Thymus (tissue), 11 donors: Measurements from ENCODE around the gene TRIM2. TPM values are rescaled to one million over a fixed set of nuclear protein-coding genes. Genes with fewer than 3 reads are reported as not detected.

ENCODE experiments used
- DNase-seq, 9 donors: peaks; one replicate each; pipeline ENCODE4 v3.0.0-alpha.2; 2013; ENCODE audit warnings: low spot score in 9 of 9, low read depth in 6 of 9, missing footprints in 1 of 9
- H3K27ac ChIP-seq, 2 donors: one replicate each; pipeline ENCODE4 v1.5.1; 2013; ENCODE audit warnings: control low read depth in 1 of 2, low read depth in 1 of 2, low read length in 1 of 2, mild to moderate bottlenecking in 1 of 2, moderate library complexity in 1 of 2
- H3K27me3 ChIP-seq, 2 donors: one replicate each; pipeline ENCODE4 v1.5.1; 2013; ENCODE audit warnings: low read length in 1 of 2; ENCODE audit not compliant: control insufficient read depth in 2 of 2, insufficient read depth in 1 of 2
- H3K36me3 ChIP-seq, 2 donors: one replicate each; pipeline ENCODE4 v1.5.1; 2013; ENCODE audit warnings: low read length in 1 of 2, mild to moderate bottlenecking in 1 of 2, moderate library complexity in 1 of 2; ENCODE audit not compliant: control insufficient read depth in 2 of 2, insufficient read depth in 2 of 2
- H3K4me1 ChIP-seq, 2 donors: one replicate each; pipeline ENCODE4 v1.5.1; 2013; ENCODE audit warnings: low read length in 2 of 2; ENCODE audit not compliant: control insufficient read depth in 2 of 2, insufficient read depth in 2 of 2
- H3K4me3 ChIP-seq, 2 donors: one replicate each; pipeline ENCODE4 v1.5.1; 2013; ENCODE audit warnings: low read length in 2 of 2, control low read depth in 1 of 2, mild to moderate bottlenecking in 1 of 2
- H3K9me3 ChIP-seq, 2 donors: one replicate each; pipeline ENCODE4 v1.5.1; 2013; ENCODE audit warnings: low read length in 1 of 2, mild to moderate bottlenecking in 1 of 2; ENCODE audit not compliant: control insufficient read depth in 2 of 2, insufficient read depth in 1 of 2
- WGBS: extraction: QIAGEN DNeasy Blood & Tissue Kit; methylation state at CpG from one replicate; pipeline ENCODE4 v1.1.7; 2013; 5-methylcytosine and 5-hydroxymethylcytosine counted together
- polyA plus RNA-seq: library from polyadenylated mRNA; stranded (reverse); fragments of 200-250 nt; gene quantifications from one replicate; pipeline ENCODE4 v1.2.3, GENCODE V29; 2013
- total RNA-seq: library from RNA; stranded (reverse); fragments of 120-200 nt; gene quantifications from one replicate; pipeline ENCODE4 v1.2.4, GENCODE V29; 2013
- donor health status: healthy.

Gene TRIM2
- total and polyA plus RNA-seq, 2 donors = 5.0 to 5.3 TPM

DNA sequence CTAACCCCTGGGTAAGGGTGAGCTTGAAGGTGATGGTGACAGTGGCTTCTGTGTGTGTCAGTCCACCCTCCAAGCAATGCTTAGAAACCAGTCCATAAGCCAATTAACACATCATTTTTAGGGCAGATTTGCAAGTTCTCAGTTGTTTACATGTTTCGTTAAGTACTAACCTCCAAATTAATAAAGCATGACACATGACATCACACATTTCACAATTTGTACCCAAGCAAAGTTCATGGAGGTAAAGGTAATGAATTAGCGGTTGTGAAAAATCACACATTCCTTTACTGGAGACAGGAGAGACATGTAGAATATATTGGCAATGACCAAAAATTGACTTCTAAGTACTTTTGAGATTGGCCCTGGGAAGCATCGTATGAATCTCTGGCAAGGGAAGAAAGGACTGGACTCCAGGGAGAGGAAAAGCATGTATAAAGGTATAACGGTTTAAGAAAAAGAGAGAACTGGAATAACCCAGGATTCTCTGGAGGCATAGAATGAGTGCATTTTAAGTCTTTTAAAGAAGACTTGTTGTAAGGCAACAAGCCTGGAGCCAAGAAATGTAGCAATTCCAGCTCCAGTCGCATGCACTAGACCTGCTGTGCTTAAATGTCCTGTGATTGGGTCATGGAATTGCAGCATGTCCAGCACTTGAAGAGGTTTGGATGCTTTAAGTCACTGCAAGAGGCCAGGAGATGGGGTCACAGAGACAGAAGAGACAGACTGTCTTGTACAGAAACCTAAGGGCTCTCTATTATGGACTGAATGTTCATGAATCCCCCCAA, 34.1 kb downstream of the TRIM2 start:
- Histone ChIP-seq H3K36me3 (no peaks in the 10 kb centered on the region), H3K9me3 (no peaks in the 10 kb centered on the region), H3K27ac (no peak overlapping the region), H3K4me3 (no peak overlapping the region), H3K27me3 (no peaks in the 10 kb centered on the region), H3K4me1 (peaks cover 0 to 15% of the 10 kb centered on the region in 2 donors)
- DNase-seq = no peak
- WGBS = 88% methylated on average over 5 of the region's 5 CpGs

DNA sequence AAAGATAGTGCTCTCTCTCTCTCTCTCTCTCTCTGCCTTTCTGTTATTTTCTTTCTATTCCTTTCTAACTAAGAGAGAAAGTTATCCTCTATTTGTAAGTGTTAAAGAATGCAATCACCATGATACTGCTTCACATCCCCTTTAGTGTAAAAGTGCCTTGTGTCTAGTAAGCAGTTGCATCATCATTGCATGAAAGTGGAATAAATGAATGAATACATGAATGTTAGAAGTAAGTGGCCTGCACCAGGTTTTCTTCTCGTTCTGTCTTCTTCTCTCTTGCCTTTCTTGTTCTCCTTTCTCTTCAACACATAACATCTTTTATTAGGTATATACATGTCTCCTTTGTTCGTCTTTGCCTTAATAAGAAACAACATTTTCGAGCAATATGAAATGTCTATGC, 35.2 kb downstream of the TRIM2 start:
- Histone ChIP-seq H3K27me3 (no peaks in the 10 kb centered on the region), H3K36me3 (no peaks in the 10 kb centered on the region), H3K4me3 (no peak overlapping the region), H3K4me1 (peaks cover 0 to 7% of the 10 kb centered on the region in 2 donors), H3K9me3 (no peaks in the 10 kb centered on the region), H3K27ac (no peak overlapping the region)
- no peak for DNase-seq
- 97% methylated on average over 3 of the region's 3 CpGs for WGBS

DNA sequence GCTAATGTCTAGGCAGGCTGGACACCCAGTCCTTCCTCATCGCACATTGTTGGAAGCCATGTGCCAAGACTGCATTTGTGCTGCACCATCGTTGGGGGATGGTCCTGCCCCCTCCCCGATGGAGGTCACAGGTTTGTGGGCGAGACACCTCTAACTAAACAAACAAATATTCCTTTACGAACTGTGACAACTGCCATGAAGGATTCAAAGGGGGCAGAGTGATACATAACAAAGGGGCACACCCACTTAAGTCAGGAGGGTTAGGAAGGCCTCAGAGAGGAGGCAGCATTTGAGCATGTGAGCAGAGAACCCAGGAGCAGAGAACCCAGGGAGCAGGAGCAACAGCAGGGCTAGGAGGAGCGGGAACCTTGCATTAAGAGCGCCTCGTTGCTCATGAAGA, 37.1 kb downstream of the TRIM2 start:
- Histone ChIP-seq H3K27ac (no peak overlapping the region), H3K36me3 (no peaks in the 10 kb centered on the region), H3K4me1 (peaks cover 0 to 7% of the 10 kb centered on the region in 2 donors), H3K27me3 (no peaks in the 10 kb centered on the region), H3K4me3 (no peak overlapping the region), H3K9me3 (no peaks in the 10 kb centered on the region)
- no peak for DNase-seq
- 95% methylated on average over 8 of the region's 8 CpGs for WGBS

- no peak overlapping the region for H3K27ac ChIP-seq
- no peak for DNase-seq
- no peak overlapping the region for H3K4me3 ChIP-seq
- H3K9me3 ChIP-seq = no peaks in the 10 kb centered on the region
- no peaks in the 10 kb centered on the region for H3K36me3 ChIP-seq
- H3K27me3 ChIP-seq = no peaks in the 10 kb centered on the region
- H3K4me1 ChIP-seq = peaks cover 0 to 7% of the 10 kb centered on the region in 2 donors
- WGBS = 84% methylated on average over 13 of the region's 13 CpGs
Measured at GRCh38 chr4:153241970-153242838, 38.0 kb downstream of the TRIM2 start.

DNA sequence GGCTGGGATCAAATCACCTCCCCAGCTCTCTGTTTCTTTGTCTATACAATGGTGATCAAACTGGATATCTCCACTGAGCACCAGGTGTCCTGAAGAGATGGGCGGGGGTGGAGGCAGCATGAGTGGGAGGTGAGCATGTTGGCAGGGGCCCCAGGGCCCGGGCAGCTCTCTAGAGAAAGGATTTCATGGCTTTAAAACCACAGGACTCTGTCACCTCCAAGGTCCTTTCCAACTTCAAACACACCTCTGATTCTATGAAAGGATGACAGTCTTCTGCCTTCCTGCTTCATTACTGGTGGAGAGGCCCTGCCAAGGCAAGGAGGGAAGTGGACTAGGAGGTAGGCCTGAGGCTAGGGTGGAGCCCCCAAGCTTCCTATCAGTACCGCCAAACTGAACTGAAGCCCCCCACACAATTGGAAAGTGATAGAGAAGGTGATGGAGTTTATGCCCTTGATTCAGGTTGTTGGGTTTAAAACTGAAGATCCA, 38.6 kb downstream of the TRIM2 start:
- no peak for DNase-seq
- no peak overlapping the region for H3K27ac ChIP-seq
- H3K27me3 ChIP-seq = no peaks in the 10 kb centered on the region
- no peak overlapping the region for H3K4me3 ChIP-seq
- H3K9me3 ChIP-seq = no peaks in the 10 kb centered on the region
- WGBS = 83% methylated on average over 3 of the region's 3 CpGs
- no peaks in the 10 kb centered on the region for H3K36me3 ChIP-seq
- H3K4me1 ChIP-seq = peaks cover 0 to 7% of the 10 kb centered on the region in 2 donors

DNA sequence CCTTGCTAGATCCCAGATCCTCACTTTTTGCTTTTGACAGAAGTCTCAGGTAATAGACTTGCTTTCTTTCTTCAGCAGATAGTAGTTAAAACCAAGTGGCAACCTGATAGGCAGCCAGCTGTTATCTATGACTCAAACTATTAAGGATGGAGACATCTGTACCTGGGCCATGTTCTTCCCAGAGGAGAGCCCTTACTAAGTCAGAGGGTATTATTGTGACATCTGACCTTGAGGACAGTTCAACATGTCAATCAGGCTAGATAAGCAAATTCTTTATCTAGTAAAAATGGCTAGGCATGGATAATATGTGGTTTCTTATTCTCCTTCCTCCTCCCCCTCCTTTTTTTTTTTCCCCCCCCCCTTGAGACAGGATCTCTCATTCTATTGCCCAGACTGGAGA, 39.2 kb downstream of the TRIM2 start:
- Histone ChIP-seq H3K36me3 (no peaks in the 10 kb centered on the region), H3K9me3 (no peaks in the 10 kb centered on the region), H3K27me3 (no peaks in the 10 kb centered on the region), H3K27ac (no peak overlapping the region), H3K4me1 (peaks cover 0 to 10% of the 10 kb centered on the region in 2 donors), H3K4me3 (no peak overlapping the region)
- DNase-seq = no peak

DNA sequence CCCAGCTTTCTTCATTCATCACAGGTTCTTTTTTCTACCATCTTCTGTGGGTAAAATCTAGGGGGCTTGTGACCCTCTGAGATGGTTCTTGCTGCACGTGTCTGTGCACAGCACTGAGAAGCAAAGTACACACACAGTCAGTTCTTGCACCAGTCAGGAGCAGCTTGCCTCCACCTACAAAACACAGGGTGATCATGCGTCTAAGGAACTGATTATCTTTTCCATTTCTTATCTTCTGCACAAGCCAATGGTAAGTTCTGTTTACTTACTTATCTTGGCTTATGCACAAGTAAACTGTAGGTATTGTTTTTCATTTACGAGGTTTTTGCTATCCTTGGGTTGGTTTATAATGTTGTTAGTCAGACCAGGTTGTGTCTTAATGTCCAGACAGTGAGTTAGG, 40.7 kb downstream of the TRIM2 start:
- WGBS = 98% methylated on average over 3 of the region's 3 CpGs
- H3K4me3 ChIP-seq = no peak overlapping the region
- no peak overlapping the region for H3K27ac ChIP-seq
- DNase-seq = no peak
- no peaks in the 10 kb centered on the region for H3K9me3 ChIP-seq
- H3K4me1 ChIP-seq = peaks cover 8 to 23% of the 10 kb centered on the region in 2 donors
- H3K36me3 ChIP-seq = no peaks in the 10 kb centered on the region
- H3K27me3 ChIP-seq = no peaks in the 10 kb centered on the region

DNA sequence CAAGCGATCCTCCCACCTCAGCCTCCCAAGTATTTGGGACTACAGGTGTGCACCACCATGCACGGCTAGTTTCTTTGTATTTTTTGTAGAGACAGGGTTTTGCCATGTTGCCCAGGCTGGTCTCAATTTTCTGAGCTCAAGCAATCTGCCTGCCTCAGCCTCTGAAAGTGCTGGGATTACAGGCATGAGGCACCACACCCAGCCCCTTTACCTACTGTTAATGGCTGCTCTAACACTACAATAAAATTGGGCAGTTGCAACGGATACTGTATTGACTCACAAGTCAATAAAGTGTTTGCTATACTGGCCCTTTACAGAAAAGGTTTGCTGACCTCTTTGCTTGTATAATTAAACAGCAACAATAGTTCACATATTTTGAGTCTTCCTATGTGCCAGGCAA, 41.5 kb downstream of the TRIM2 start:
- DNase-seq = no peak
- Histone ChIP-seq H3K36me3 (no peaks in the 10 kb centered on the region), H3K27me3 (no peaks in the 10 kb centered on the region), H3K4me3 (no peak overlapping the region), H3K4me1 (peaks cover 8 to 26% of the 10 kb centered on the region in 2 donors), H3K27ac (no peak overlapping the region), H3K9me3 (no peaks in the 10 kb centered on the region)
- WGBS = over 99% methylated on average over 3 of the region's 3 CpGs

DNA sequence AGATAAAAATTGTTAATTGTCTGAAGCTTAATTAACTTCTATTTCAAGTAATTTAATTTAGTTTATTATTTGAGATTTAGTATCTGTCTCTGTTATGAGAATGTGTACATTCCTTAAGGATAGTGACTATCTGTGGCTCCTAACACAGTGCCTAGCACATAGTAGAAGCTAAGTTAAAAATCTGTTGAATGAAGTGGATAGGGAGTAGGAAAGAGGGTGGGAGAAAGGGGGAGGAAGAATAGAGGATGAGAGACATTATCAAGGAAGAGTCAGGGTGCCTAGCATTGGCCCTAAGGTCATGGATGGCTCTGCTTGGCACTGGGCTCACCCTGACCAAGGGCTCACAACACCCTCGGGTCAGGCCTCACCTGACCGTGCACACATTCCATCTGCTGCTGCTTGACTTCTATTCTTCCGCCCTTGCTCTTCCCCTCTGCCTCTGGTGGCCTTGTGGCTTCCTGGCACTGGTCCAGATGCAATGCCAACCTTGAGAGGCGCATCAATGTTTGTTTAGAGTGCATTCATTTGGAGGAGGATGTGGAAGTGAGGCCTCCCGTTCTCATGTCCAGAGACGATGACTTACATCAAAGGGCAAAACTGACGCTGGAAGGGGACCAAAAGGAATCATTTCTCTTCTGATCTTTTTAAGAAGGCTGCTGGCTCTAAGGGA, 42.3 kb downstream of the TRIM2 start:
- 95% methylated on average over 7 of the region's 7 CpGs for WGBS
- Histone ChIP-seq H3K27me3 (no peaks in the 10 kb centered on the region), H3K36me3 (no peaks in the 10 kb centered on the region), H3K4me1 (peaks cover 8 to 26% of the 10 kb centered on the region in 2 donors), H3K9me3 (no peaks in the 10 kb centered on the region), H3K4me3 (no peak overlapping the region), H3K27ac (no peak overlapping the region)
- DNase-seq = no peak
